Measurements from ENCODE around the gene LMTK2.

Gene LMTK2

GRCh38 chr7:98213296-98213887, 106.7 kb downstream of the LMTK2 start:
- DNase-seq (ENCODE audit: low read depth), result no peak
- TF ChIP-seq CTCF (conservative IDR thresholded peaks at IDR 0.05; ENCODE audit: low read depth, low read length), result no peak

GRCh38 chr7:98213888-98214810, 107.5 kb downstream of the LMTK2 start:
- no peak overlapping the region for H3K4me3 ChIP-seq (ENCODE audit: low read depth, low read length)
- DNase-seq (ENCODE audit: low read depth), result no peak
- no peak for TF ChIP-seq CTCF (conservative IDR thresholded peaks at IDR 0.05; ENCODE audit: low read depth, low read length)

More at GRCh38 chr7:98213296-98213887, 106.7 kb downstream of the LMTK2 start:
- H3K4me3 ChIP-seq (ENCODE audit: low read depth, low read length), result no peak overlapping the region

- no peak overlapping the region for H3K4me3 ChIP-seq (ENCODE audit: low read depth, low read length)
- no peak for TF ChIP-seq CTCF (conservative IDR thresholded peaks at IDR 0.05; ENCODE audit: low read depth, low read length)
Measured at GRCh38 chr7:98214811-98215321, 108.2 kb downstream of the LMTK2 start.

GRCh38 chr7:98215561-98216495, 109.2 kb downstream of the LMTK2 start:
- TF ChIP-seq CTCF (conservative IDR thresholded peaks at IDR 0.05; ENCODE audit: low read depth, low read length), result no peak
- H3K4me3 ChIP-seq (ENCODE audit: low read depth, low read length), result no peak overlapping the region

More at GRCh38 chr7:98214811-98215321, 108.2 kb downstream of the LMTK2 start:
- no peak for DNase-seq (ENCODE audit: low read depth)

GRCh38 chr7:98216941-98217622, 110.4 kb downstream of the LMTK2 start:
- DNase-seq (ENCODE audit: low read depth), result no peak
- TF ChIP-seq CTCF (conservative IDR thresholded peaks at IDR 0.05; ENCODE audit: low read depth, low read length), result no peak
- no peak overlapping the region for H3K4me3 ChIP-seq (ENCODE audit: low read depth, low read length)

More at GRCh38 chr7:98215561-98216495, 109.2 kb downstream of the LMTK2 start:
- DNase-seq (ENCODE audit: low read depth), result no peak
